Nephron progenitor cell (in vitro differentiated cells): Measurements from ENCODE around the gene SP3.

Experiments used
- DNase-seq: peaks from one replicate; pipeline ENCODE4 v3.0.0; 2021
- H3K27ac Mint-ChIP-seq: 2 replicates; pipeline ENCODE4 v1.8.0; 2021; ENCODE audit warnings: mild to moderate bottlenecking, moderate library complexity, mixed read lengths
- H3K27me3 Mint-ChIP-seq: 2 replicates; pipeline ENCODE4 v1.8.0; 2021; ENCODE audit warnings: mild to moderate bottlenecking, low read depth, mixed read lengths; ENCODE audit not compliant: poor library complexity
- H3K36me3 Mint-ChIP-seq: 2 replicates; pipeline ENCODE4 v1.8.0; 2021; ENCODE audit warnings: low read depth, mixed read lengths
- H3K4me1 Mint-ChIP-seq: 2 replicates; pipeline ENCODE4 v1.8.0; 2021; ENCODE audit warnings: mixed read lengths
- H3K4me3 Mint-ChIP-seq: 2 replicates; pipeline ENCODE4 v1.8.0; 2021; ENCODE audit warnings: mild to moderate bottlenecking, moderate library complexity, mixed read lengths
- H3K9me3 Mint-ChIP-seq: 2 replicates; pipeline ENCODE4 v1.8.0; 2021; ENCODE audit warnings: mild to moderate bottlenecking, moderate library complexity, mixed read lengths
- TF ChIP-seq, protein P1 (sequence below): fragments of 200-600 bp; sonication (generic); IDR thresholded peaks from 2 replicates; pipeline ENCODE4 v1.5.0; 2021; ENCODE audit warnings: antibody characterized with exemption

The SP3 gene

DNA sequence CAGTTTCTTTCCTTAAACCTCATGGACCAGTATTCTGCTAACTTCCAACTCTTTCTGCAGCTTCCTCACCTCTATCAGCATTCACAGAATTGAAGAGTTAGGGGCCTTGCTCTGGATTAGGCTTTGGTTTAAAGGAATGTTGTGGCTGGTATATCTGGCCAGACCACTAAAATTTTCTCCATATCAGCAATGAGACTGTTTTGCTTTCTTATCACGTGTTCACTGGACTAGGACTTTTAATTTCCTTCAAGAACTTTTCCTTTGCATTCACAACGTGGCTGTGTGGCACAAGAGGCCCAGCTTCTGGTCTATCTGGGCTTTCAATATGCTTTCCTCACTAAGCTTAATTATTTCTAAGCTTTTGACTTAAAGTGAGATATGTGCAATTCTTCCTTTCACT is 33.4 kb downstream of the SP3 start:
- Mint-ChIP-seq H3K27ac (peak overlapping the region; percentile 33), H3K4me1 (no peaks in the 10 kb centered on the region), H3K36me3 (peaks cover 71% of the 10 kb centered on the region), H3K27me3 (no peaks in the 10 kb centered on the region), H3K9me3 (peaks cover 11% of the 10 kb centered on the region), H3K4me3 (no peak overlapping the region)
- TF ChIP-seq, protein P1, sequence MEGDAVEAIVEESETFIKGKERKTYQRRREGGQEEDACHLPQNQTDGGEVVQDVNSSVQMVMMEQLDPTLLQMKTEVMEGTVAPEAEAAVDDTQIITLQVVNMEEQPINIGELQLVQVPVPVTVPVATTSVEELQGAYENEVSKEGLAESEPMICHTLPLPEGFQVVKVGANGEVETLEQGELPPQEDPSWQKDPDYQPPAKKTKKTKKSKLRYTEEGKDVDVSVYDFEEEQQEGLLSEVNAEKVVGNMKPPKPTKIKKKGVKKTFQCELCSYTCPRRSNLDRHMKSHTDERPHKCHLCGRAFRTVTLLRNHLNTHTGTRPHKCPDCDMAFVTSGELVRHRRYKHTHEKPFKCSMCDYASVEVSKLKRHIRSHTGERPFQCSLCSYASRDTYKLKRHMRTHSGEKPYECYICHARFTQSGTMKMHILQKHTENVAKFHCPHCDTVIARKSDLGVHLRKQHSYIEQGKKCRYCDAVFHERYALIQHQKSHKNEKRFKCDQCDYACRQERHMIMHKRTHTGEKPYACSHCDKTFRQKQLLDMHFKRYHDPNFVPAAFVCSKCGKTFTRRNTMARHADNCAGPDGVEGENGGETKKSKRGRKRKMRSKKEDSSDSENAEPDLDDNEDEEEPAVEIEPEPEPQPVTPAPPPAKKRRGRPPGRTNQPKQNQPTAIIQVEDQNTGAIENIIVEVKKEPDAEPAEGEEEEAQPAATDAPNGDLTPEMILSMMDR, result no peak
- no peak for DNase-seq

DNA sequence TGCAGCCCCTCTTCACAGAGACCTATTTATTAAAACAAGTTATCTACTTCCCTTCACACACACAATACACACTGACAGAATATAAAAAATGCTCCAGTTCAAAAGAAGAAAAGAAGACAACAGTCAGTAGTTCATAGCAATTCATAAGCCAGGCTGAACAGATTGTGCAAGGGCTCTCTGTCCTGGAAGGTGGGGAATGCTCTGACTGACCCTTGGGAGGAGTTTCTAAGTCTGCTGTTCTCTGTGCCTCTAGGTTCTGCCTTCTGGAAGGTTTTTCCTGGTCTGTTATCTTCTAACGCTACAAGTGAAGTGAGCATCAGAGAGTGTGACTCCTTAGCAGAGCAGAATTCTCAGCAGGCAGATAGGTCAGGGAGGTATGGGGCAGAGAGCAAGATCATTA is 35.7 kb downstream of the SP3 start:
- Mint-ChIP-seq H3K4me3 (no peak overlapping the region), H3K27me3 (no peaks in the 10 kb centered on the region), H3K4me1 (no peaks in the 10 kb centered on the region), H3K36me3 (peaks cover 67% of the 10 kb centered on the region), H3K27ac (peak overlapping the region; percentile 84), H3K9me3 (peaks cover 13% of the 10 kb centered on the region)
- no peak for DNase-seq
- TF ChIP-seq, protein P1, result no peak

DNA sequence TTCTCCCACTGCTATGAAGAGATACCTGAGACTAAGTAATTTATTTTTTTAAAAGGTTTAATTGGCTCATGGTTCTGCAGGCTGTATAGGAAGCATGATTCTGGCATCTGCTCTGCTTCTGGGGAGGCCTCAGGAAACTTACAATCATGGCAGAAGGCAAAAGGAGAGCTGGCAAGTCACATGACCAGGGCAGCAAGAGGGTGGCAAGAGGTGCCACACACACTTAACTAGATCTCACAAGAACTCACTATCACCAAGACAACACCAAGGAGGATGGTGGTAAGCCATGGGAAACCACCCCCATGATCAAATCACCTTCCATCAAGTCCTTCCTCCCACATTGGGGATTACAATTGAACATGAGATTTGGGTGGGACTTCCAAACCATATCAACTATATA is 38.3 kb downstream of the SP3 start:
- H3K36me3 Mint-ChIP-seq, result peaks cover 52% of the 10 kb centered on the region
- H3K27me3 Mint-ChIP-seq, result peaks cover under 1% of the 10 kb centered on the region
- no peak for DNase-seq
- no peak overlapping the region for H3K4me3 Mint-ChIP-seq
- TF ChIP-seq, protein P1, result no peak
- H3K4me1 Mint-ChIP-seq, result no peaks in the 10 kb centered on the region
- H3K9me3 Mint-ChIP-seq, result peaks cover 13% of the 10 kb centered on the region
- no peak overlapping the region for H3K27ac Mint-ChIP-seq

DNA sequence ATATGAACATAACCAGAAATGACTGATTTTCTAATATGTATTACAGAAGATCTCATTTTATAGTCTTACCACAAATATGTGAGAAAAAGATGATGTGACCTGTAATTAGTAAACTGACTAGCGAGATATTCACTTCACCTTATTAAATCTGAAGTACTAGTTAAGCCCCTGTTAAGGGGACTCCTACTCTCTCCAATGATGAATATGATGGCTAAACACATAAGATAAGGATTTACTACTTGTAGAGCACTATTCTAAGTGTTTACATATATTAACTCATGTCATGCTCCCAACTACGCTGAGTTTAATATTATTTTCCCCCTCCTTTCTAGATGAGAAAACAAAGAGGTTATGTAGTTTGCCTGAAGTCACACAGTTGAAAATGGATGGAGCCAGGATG is 40.9 kb downstream of the SP3 start:
- TF ChIP-seq, protein P1, result no peak
- peaks cover 39% of the 10 kb centered on the region for H3K36me3 Mint-ChIP-seq
- H3K9me3 Mint-ChIP-seq, result peaks cover 12% of the 10 kb centered on the region
- H3K4me3 Mint-ChIP-seq, result no peak overlapping the region
- DNase-seq, result no peak
- H3K4me1 Mint-ChIP-seq, result no peaks in the 10 kb centered on the region
- H3K27me3 Mint-ChIP-seq, result peaks cover 4% of the 10 kb centered on the region
- peak overlapping the region; percentile 5 for H3K27ac Mint-ChIP-seq

DNA sequence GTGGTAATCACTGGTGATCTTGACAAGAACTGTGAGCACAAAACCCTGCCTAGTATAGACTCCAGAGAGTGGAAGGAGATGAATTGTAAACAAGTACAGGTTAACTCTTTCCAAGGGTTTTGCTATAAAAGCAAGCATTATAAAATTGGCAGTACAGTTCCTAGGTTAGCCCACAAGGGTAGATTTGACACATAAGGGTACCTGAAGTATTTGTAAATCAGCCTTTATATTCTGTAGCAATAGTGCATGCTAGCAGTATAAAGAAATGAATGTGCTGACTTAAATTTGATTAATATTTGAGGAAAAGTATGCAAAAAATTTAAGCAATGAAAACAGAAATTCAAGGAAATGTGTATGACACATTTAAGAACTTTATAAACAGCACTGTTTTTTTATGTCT is 42.4 kb downstream of the SP3 start:
- DNase-seq, result no peak
- H3K4me3 Mint-ChIP-seq, result no peak overlapping the region
- peaks cover 36% of the 10 kb centered on the region for H3K36me3 Mint-ChIP-seq
- H3K27ac Mint-ChIP-seq, result no peak overlapping the region
- H3K27me3 Mint-ChIP-seq, result peaks cover 4% of the 10 kb centered on the region
- H3K9me3 Mint-ChIP-seq, result peaks cover 5% of the 10 kb centered on the region
- TF ChIP-seq, protein P1, result no peak
- H3K4me1 Mint-ChIP-seq, result no peaks in the 10 kb centered on the region

DNA sequence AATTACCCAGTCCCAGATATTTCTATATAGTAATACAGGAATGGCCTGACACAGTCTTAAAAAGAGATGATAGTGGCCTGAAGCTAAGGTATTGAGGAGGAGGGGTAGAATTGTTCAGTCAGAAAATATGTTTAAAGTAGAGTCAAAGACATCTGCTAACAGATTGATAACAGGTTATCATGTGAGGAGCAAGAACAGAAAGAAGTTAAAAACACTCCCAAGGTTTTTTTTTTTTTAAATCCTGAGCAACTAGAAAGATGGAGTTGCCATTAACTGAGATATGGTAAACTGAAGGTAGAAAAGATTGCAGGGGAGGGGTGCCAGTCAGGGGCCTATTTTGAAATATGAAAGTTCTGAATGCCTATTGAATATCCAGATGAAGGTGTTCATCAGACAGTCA is 43.1 kb downstream of the SP3 start:
- TF ChIP-seq, protein P1, result no peak
- DNase-seq, result no peak
- Mint-ChIP-seq H3K4me3 (no peak overlapping the region), H3K9me3 (peaks cover 4% of the 10 kb centered on the region), H3K36me3 (peaks cover 38% of the 10 kb centered on the region), H3K4me1 (no peaks in the 10 kb centered on the region), H3K27ac (peak overlapping the region; percentile 61), H3K27me3 (peaks cover 4% of the 10 kb centered on the region)
